WI38 (cell line): ENCODE measurements around the gene RAB19.

Experiments used
- H3K4me3 ChIP-seq: 2 replicates; pipeline ENCODE4 v1.5.1; 2011; ENCODE audit warnings: low read depth, mild to moderate bottlenecking, control low read depth, low read length
- TF ChIP-seq, protein P1 (sequence below): IDR thresholded peaks from 2 replicates; pipeline ENCODE4 v1.5.1; 2012; ENCODE audit warnings: low read depth, mild to moderate bottlenecking, control low read depth, low read length

Gene RAB19

DNA sequence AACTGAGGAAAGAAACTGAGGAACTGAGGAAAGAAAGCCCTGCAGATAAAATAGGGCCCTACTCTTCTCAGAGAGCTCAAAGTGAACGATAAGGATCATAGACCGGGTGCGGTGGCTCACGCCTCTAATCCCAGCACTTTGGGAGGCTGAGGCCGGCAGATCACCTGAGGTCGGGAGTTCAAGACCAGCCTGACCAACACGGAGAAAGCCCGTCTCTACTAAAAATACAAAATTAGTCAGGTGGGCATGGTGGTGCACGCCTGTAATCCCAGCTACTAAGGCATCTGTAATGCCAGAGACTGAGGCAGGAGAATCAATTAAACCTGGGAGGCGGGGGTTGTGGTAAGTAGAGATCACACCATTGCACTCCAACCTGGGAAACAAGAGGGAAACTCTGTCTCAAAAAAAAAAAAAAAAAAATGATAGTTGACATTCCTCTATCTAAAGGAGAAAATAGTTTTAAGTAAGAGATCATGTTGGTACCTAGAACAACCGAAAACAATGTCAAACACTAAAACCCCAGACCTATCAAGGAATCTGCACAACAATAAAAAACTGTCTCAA, 72.9 kb downstream of the RAB19 start:
- no peak overlapping the region for H3K4me3 ChIP-seq
- TF ChIP-seq, protein P1, sequence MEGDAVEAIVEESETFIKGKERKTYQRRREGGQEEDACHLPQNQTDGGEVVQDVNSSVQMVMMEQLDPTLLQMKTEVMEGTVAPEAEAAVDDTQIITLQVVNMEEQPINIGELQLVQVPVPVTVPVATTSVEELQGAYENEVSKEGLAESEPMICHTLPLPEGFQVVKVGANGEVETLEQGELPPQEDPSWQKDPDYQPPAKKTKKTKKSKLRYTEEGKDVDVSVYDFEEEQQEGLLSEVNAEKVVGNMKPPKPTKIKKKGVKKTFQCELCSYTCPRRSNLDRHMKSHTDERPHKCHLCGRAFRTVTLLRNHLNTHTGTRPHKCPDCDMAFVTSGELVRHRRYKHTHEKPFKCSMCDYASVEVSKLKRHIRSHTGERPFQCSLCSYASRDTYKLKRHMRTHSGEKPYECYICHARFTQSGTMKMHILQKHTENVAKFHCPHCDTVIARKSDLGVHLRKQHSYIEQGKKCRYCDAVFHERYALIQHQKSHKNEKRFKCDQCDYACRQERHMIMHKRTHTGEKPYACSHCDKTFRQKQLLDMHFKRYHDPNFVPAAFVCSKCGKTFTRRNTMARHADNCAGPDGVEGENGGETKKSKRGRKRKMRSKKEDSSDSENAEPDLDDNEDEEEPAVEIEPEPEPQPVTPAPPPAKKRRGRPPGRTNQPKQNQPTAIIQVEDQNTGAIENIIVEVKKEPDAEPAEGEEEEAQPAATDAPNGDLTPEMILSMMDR: no peak
